ENCODE data around the gene COMMD9. TPM values are rescaled to one million over a fixed set of nuclear protein-coding genes. Genes with fewer than 3 reads are reported as not detected.
A peak's percentile ranks its signal among the peaks of the same experiment; 100 is the strongest.

COMMD9 gene
- total and polyA plus RNA-seq, 8 donors = 16.5 to 47.6 (median 29.1) TPM

DNA sequence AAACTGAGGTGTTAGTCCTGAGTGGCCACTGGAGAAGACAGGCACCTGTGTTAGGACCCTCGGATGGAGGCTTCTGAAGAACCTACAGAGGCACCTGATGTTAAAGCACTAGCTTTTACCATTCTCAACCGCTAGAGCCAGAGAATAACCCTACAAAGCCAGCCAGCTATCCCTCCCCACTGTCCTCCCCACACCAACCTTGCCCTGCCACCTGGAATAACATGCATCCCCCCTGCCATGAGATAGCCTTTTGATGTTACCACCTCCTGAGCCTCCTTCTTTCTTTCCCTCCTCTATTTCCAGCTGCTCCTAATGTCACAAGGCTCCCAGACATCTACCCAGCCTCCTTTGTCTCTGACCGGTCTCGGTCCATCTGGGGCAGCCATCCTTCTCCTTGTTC lies 28.1 kb downstream of the COMMD9 start:
- H3K4me1 ChIP-seq = no peaks in the 10 kb centered on the region
- H3K27me3 ChIP-seq = no peaks in the 10 kb centered on the region
- no peak for ATAC-seq
- no peak overlapping the region for H3K27ac ChIP-seq
- TF ChIP-seq, protein P1, sequence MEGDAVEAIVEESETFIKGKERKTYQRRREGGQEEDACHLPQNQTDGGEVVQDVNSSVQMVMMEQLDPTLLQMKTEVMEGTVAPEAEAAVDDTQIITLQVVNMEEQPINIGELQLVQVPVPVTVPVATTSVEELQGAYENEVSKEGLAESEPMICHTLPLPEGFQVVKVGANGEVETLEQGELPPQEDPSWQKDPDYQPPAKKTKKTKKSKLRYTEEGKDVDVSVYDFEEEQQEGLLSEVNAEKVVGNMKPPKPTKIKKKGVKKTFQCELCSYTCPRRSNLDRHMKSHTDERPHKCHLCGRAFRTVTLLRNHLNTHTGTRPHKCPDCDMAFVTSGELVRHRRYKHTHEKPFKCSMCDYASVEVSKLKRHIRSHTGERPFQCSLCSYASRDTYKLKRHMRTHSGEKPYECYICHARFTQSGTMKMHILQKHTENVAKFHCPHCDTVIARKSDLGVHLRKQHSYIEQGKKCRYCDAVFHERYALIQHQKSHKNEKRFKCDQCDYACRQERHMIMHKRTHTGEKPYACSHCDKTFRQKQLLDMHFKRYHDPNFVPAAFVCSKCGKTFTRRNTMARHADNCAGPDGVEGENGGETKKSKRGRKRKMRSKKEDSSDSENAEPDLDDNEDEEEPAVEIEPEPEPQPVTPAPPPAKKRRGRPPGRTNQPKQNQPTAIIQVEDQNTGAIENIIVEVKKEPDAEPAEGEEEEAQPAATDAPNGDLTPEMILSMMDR (IDR thresholded peaks at IDR 0.05) = no peak
- WGBS, 2 donors = 65 to 75% methylated on average over 4 of the region's 4 CpGs
- no peak for FAIRE-seq
- H3K9me3 ChIP-seq = no peaks in the 10 kb centered on the region
- no peak overlapping the region for H3K4me3 ChIP-seq
- intact Hi-C loops (cut with DNase I) = loop anchor here (5.0 to 10.0 kb wide), 3 partner anchors 436 to 649 kb away; partner anchors contain the start of gene FJX1 (in 1 of the 3)
- H3K36me3 ChIP-seq = no peaks in the 10 kb centered on the region
- no peak for DNase-seq

DNA sequence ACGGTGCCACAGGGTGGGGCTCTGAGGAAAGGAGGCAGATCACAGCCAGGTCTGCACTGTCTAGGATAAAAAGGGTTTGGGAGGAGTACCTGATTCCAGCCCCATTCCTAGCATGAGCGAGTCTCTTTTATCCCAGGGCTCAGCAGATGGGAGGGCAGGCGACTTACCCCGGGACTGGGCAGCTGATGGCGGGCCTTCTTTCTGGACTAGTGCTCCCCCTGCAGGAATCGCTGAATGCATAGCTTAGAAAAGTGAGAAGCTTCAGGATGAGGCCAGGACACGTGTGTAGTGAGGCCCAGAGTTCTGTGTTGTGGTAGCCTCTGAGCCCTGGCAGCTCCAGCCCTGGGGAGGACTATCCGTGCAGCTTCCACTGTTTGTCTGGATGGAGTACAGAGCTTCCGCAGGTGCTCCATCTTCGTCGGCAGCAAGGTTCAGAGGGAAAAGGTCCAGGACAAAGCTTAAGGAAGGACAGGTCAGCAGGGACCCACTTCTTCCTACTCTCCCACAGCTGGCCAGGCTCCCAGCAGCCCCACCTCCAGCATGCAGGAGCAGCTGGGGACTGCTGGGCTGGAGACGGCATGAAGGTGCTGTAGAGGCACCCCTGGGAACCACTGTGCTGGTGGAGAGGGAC lies 30.4 kb downstream of the COMMD9 start:
- no peaks in the 10 kb centered on the region for H3K36me3 ChIP-seq
- no peak overlapping the region for H3K27ac ChIP-seq
- 39 to 42% methylated on average over 12 of the region's 12 CpGs for WGBS, 2 donors
- peak in 5 of 6 donors; percentile 25 to 67 (median 48) for DNase-seq
- FAIRE-seq = no peak
- no peaks in the 10 kb centered on the region for H3K9me3 ChIP-seq
- intact Hi-C loops (cut with DNase I) = loop anchor here in 1 of 3 donors (5.0 kb wide), 1 partner anchor 642 kb away; the partner anchor contains the start of gene FJX1
- TF ChIP-seq, protein P1 (IDR thresholded peaks at IDR 0.05) = peak in 3 of 4 donors; percentile 17 to 40 (median 36)
- ATAC-seq = peak; percentile 68 to 96 (median 90)
- no peaks in the 10 kb centered on the region for H3K27me3 ChIP-seq
- no peak overlapping the region for H3K4me3 ChIP-seq
- H3K4me1 ChIP-seq = no peaks in the 10 kb centered on the region

DNA sequence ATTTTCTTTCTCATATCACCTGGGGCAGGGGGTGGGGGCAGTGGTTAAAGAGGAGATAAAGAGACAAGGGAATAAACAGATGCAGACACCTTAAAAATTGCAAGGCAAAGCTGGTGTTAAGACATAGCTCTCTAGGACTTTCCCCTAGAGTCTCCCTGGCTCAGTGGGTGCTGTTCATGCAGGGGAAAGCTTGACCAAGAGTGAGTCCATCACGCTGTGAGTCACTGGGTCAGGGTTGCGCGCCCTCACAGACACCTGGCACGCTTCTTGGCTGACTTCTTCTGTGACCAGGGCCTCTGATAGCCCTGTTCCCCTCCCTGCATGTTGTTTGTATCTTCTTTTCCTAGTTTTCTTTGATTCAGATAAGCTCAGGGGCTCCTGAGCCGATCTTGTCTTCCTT lies 31.9 kb downstream of the COMMD9 start:
- H3K9me3 ChIP-seq = no peaks in the 10 kb centered on the region
- TF ChIP-seq, protein P1 (IDR thresholded peaks at IDR 0.05) = no peak
- no peak overlapping the region for H3K4me3 ChIP-seq
- 57 to 70% methylated on average over 5 of the region's 5 CpGs for WGBS, 2 donors
- ATAC-seq = no peak
- no peak for FAIRE-seq
- H3K27ac ChIP-seq = no peak overlapping the region
- DNase-seq = no peak
- no peaks in the 10 kb centered on the region for H3K27me3 ChIP-seq
- H3K36me3 ChIP-seq = no peaks in the 10 kb centered on the region
- intact Hi-C loops (cut with DNase I) = loop anchor here in 1 of 3 donors (5.0 kb wide), 1 partner anchor 640 kb away; the partner anchor contains the start of gene FJX1
- no peaks in the 10 kb centered on the region for H3K4me1 ChIP-seq

DNA sequence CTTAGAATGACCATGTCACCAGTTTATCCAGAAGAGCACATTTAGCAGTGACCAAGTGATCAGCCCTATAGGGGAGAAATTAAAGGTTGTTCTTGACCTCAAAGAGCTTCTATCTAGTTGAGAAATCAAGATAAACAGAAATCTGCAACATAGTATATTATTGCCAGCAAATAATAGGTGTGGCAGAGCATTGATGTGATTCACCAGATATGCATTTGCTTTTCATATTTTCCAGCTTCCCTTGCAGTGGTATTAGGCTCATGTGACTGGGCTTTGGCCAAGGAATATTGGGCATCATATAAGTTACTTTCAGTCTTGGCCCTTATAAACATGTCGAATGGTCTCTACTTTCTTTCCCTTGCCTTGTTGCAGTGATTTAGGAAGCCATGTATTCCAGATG lies 34.5 kb downstream of the COMMD9 start:
- DNase-seq = no peak
- H3K4me3 ChIP-seq = no peak overlapping the region
- TF ChIP-seq, protein P1 (IDR thresholded peaks at IDR 0.05) = no peak
- H3K27me3 ChIP-seq = no peaks in the 10 kb centered on the region
- H3K4me1 ChIP-seq = no peaks in the 10 kb centered on the region
- intact Hi-C loops (cut with DNase I) = loop anchor here in 1 of 3 donors (5.0 kb wide), 1 partner anchor 637 kb away; the partner anchor contains the start of gene FJX1
- H3K9me3 ChIP-seq = no peaks in the 10 kb centered on the region
- no peaks in the 10 kb centered on the region for H3K36me3 ChIP-seq
- no peak for FAIRE-seq
- WGBS, 2 donors = 65 to 71% methylated on average over 1 of the region's 1 CpG
- ATAC-seq = no peak
- no peak overlapping the region for H3K27ac ChIP-seq

DNA sequence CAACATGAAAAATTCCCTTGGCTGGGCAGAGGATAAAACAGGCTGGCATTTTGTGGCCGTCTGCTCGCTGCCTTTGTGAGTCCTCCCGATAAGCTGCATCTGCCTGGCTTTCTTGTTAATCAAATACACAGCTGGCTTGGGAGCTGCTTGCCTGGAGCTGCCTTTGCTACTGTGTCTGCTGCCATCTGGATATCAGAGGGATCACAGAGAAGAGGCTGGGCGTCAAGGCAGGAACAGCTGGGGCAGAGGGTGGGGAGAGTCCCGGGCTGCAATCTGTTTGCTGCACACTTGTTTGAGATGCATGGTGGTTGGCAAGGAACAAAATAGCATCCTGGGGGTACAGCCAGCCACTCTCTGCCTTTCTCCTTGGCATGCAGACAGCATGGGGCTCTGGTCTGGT lies 36.0 kb downstream of the COMMD9 start:
- ATAC-seq (peak in 2 of 4 donors; percentile 40 to 52), FAIRE-seq (no peak), DNase-seq (no peak)
- Histone ChIP-seq H3K4me3 (no peak overlapping the region), H3K27me3 (no peaks in the 10 kb centered on the region), H3K36me3 (no peaks in the 10 kb centered on the region), H3K27ac (no peak overlapping the region), H3K4me1 (no peaks in the 10 kb centered on the region), H3K9me3 (no peaks in the 10 kb centered on the region)
- TF ChIP-seq, protein P1 (IDR thresholded peaks at IDR 0.05) = no peak
- intact Hi-C loops (cut with DNase I) = no loop called here
- WGBS, 2 donors = 45 to 55% methylated on average over 5 of the region's 5 CpGs
